IPS-15b (cell line): ENCODE results near the gene PCED1B.

ENCODE experiments used
- H3K27me3 ChIP-seq: one replicate; pipeline ENCODE4 v1.6.1; 2013; ENCODE audit warnings: low read length; ENCODE audit not compliant: control insufficient read depth, insufficient read depth
- H3K36me3 ChIP-seq: one replicate; pipeline ENCODE4 v1.6.1; 2013; ENCODE audit warnings: low read length; ENCODE audit not compliant: control insufficient read depth, insufficient read depth
- H3K4me1 ChIP-seq: one replicate; pipeline ENCODE4 v1.6.1; 2013; ENCODE audit warnings: mild to moderate bottlenecking, low read length; ENCODE audit not compliant: control insufficient read depth, insufficient read depth
- H3K4me3 ChIP-seq: one replicate; pipeline ENCODE4 v1.5.1; 2013; ENCODE audit warnings: low read depth, low read length
- H3K9ac ChIP-seq: one replicate; pipeline ENCODE4 v1.6.1; 2013; ENCODE audit warnings: low read depth, mild to moderate bottlenecking, low read length
- H3K9me3 ChIP-seq: one replicate; pipeline ENCODE4 v1.6.1; 2013; ENCODE audit warnings: mild to moderate bottlenecking, low read length; ENCODE audit not compliant: control insufficient read depth, insufficient read depth

Gene PCED1B

GRCh38 chr12:47080725-47081502 is 1.5 kb downstream of the PCED1B start:
- peak overlapping the region; percentile 84 for H3K4me3 ChIP-seq

DNA sequence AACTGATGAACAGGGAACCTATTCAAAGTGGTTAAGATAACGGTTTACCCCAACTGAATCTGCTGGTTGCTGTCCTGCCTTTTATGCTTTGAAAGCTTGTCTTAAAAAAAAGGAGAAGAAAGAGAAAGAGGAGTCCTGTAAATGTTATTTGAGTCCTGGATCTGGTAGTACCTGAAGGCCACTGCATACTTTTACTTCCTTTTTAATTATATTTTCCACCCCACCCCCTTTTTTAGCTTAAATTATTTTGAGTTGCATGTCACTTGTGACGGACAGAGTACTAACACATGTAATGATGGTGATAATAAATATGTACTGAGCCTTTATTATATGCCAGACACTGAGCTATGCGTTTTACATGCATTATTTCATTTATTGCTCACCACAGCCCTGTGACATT is 2.9 kb downstream of the PCED1B start:
- Histone ChIP-seq H3K4me1 (no peaks in the 10 kb centered on the region), H3K27me3 (peaks cover 33% of the 10 kb centered on the region), H3K36me3 (no peaks in the 10 kb centered on the region), H3K4me3 (no peak overlapping the region), H3K9me3 (no peaks in the 10 kb centered on the region), H3K9ac (no peak overlapping the region)

More at GRCh38 chr12:47080725-47081502, 1.5 kb downstream of the PCED1B start:
- H3K4me1 ChIP-seq, result no peaks in the 10 kb centered on the region
- no peaks in the 10 kb centered on the region for H3K9me3 ChIP-seq
- H3K27me3 ChIP-seq, result peaks cover 38% of the 10 kb centered on the region
- H3K9ac ChIP-seq, result no peak overlapping the region
- no peaks in the 10 kb centered on the region for H3K36me3 ChIP-seq

GRCh38 chr12:47082796-47083621 is 3.6 kb downstream of the PCED1B start:
- peaks cover 25% of the 10 kb centered on the region for H3K27me3 ChIP-seq
- H3K9ac ChIP-seq, result no peak overlapping the region
- no peaks in the 10 kb centered on the region for H3K36me3 ChIP-seq
- H3K9me3 ChIP-seq, result no peaks in the 10 kb centered on the region
- no peak overlapping the region for H3K4me3 ChIP-seq
- no peaks in the 10 kb centered on the region for H3K4me1 ChIP-seq

GRCh38 chr12:47084172-47084571 is 4.8 kb downstream of the PCED1B start:
- no peaks in the 10 kb centered on the region for H3K36me3 ChIP-seq
- H3K9me3 ChIP-seq, result no peaks in the 10 kb centered on the region
- no peak overlapping the region for H3K9ac ChIP-seq
- H3K4me3 ChIP-seq, result no peak overlapping the region
- peaks cover 14% of the 10 kb centered on the region for H3K27me3 ChIP-seq
- H3K4me1 ChIP-seq, result no peaks in the 10 kb centered on the region

- Histone ChIP-seq H3K4me1 (no peaks in the 10 kb centered on the region), H3K9ac (no peak overlapping the region)
These were observed 6.4 kb downstream of the PCED1B start for GRCh38 chr12:47085815-47086252.

GRCh38 chr12:47087088-47087688 is 7.8 kb downstream of the PCED1B start:
- H3K9me3 ChIP-seq, result no peaks in the 10 kb centered on the region
- no peak overlapping the region for H3K4me3 ChIP-seq
- H3K36me3 ChIP-seq, result no peaks in the 10 kb centered on the region
- H3K4me1 ChIP-seq, result no peaks in the 10 kb centered on the region
- no peaks in the 10 kb centered on the region for H3K27me3 ChIP-seq
- no peak overlapping the region for H3K9ac ChIP-seq

More at GRCh38 chr12:47085815-47086252, 6.4 kb downstream of the PCED1B start:
- no peaks in the 10 kb centered on the region for H3K36me3 ChIP-seq
- H3K4me3 ChIP-seq, result no peak overlapping the region
- H3K27me3 ChIP-seq, result peaks cover 8% of the 10 kb centered on the region
- no peaks in the 10 kb centered on the region for H3K9me3 ChIP-seq

- Histone ChIP-seq H3K9me3 (no peaks in the 10 kb centered on the region), H3K4me3 (no peak overlapping the region), H3K4me1 (no peaks in the 10 kb centered on the region), H3K36me3 (no peaks in the 10 kb centered on the region), H3K9ac (no peak overlapping the region), H3K27me3 (no peaks in the 10 kb centered on the region)
These were observed 8.9 kb downstream of the PCED1B start for GRCh38 chr12:47088021-47088944.

GRCh38 chr12:47091009-47091408 is 11.6 kb downstream of the PCED1B start:
- Histone ChIP-seq H3K27me3 (no peaks in the 10 kb centered on the region), H3K36me3 (no peaks in the 10 kb centered on the region), H3K4me1 (no peaks in the 10 kb centered on the region), H3K9ac (no peak overlapping the region), H3K9me3 (no peaks in the 10 kb centered on the region), H3K4me3 (no peak overlapping the region)

GRCh38 chr12:47094804-47095203 is 15.4 kb downstream of the PCED1B start:
- Histone ChIP-seq H3K9ac (no peak overlapping the region), H3K27me3 (no peaks in the 10 kb centered on the region), H3K36me3 (no peaks in the 10 kb centered on the region), H3K9me3 (no peaks in the 10 kb centered on the region), H3K4me3 (no peak overlapping the region), H3K4me1 (no peaks in the 10 kb centered on the region)

- Histone ChIP-seq H3K9me3 (no peaks in the 10 kb centered on the region), H3K9ac (no peak overlapping the region), H3K36me3 (no peaks in the 10 kb centered on the region), H3K4me1 (no peaks in the 10 kb centered on the region), H3K27me3 (no peaks in the 10 kb centered on the region), H3K4me3 (no peak overlapping the region)
These were observed 16.2 kb downstream of the PCED1B start for GRCh38 chr12:47095446-47096236.
